SK-MEL-5 (cell line): ENCODE results near the gene CELSR1. TPM values are rescaled to one million over a fixed set of nuclear protein-coding genes. Genes with fewer than 3 reads are reported as not detected.
A peak's percentile ranks its signal among the peaks of the same experiment; 100 is the strongest.

Experiments
- DNase-seq: peaks from one replicate; pipeline ENCODE4 v3.0.0-alpha.2; 2016; ENCODE audit warnings: low read depth, low spot score
- in situ Hi-C: cut with HindIII; loops from 2 replicates; pipeline ENCODE4 v1.10.0; 2016; ENCODE audit warnings: low sequenced_read_pairs, high pct_unique_total_duplicates, low pct_unique_long_range_greater_than_20kb
- total RNA-seq: library from RNA; depleted of rRNA; stranded (reverse); fragments of >200 nt; shearing (Covaris generic); gene quantifications from 2 replicates; pipeline ENCODE4 v1.2.3, GENCODE V29; 2014

The CELSR1 gene
- total RNA-seq, 1 experiment from 2014 or later, result 12.5 TPM

GRCh38 chr22:46376908-46377524, 160.4 kb downstream of the CELSR1 start:
- DNase-seq, result no peak
- in situ Hi-C loops, result no loop called here

GRCh38 chr22:46376111-46376510, 161.3 kb downstream of the CELSR1 start:
- no peak for DNase-seq
- in situ Hi-C loops, result no loop called here

- in situ Hi-C loops, result no loop called here
- no peak for DNase-seq
These were observed 162.6 kb downstream of the CELSR1 start for GRCh38 chr22:46374663-46375474.

GRCh38 chr22:46373921-46374662, 163.3 kb downstream of the CELSR1 start:
- DNase-seq, result no peak
- in situ Hi-C loops, result no loop called here

- in situ Hi-C loops, result no loop called here
- DNase-seq, result no peak
These were observed 164.3 kb downstream of the CELSR1 start for GRCh38 chr22:46373159-46373558.

- no peak for DNase-seq
- in situ Hi-C loops, result no loop called here
These were observed 164.7 kb downstream of the CELSR1 start for GRCh38 chr22:46372686-46373085.

- in situ Hi-C loops, result no loop called here
- DNase-seq, result no peak
These were observed 165.7 kb downstream of the CELSR1 start for GRCh38 chr22:46371623-46372226.

- in situ Hi-C loops, result no loop called here
- DNase-seq, result no peak
These were observed 166.7 kb downstream of the CELSR1 start for GRCh38 chr22:46370584-46371291.

- DNase-seq, result no peak
- in situ Hi-C loops, result no loop called here
These were observed 167.5 kb downstream of the CELSR1 start for GRCh38 chr22:46369716-46370583.

- in situ Hi-C loops, result no loop called here
- DNase-seq, result no peak
These were observed 168.3 kb downstream of the CELSR1 start for GRCh38 chr22:46368871-46369715.

GRCh38 chr22:46368422-46368821, 169.0 kb downstream of the CELSR1 start:
- no peak for DNase-seq
- in situ Hi-C loops, result no loop called here

- in situ Hi-C loops, result no loop called here
- peak; percentile 76 for DNase-seq
These were observed 169.7 kb downstream of the CELSR1 start for GRCh38 chr22:46367707-46368191.

- in situ Hi-C loops, result no loop called here
These were observed 170.4 kb downstream of the CELSR1 start for GRCh38 chr22:46366801-46367706.

GRCh38 chr22:46366327-46366731, 171.1 kb downstream of the CELSR1 start:
- in situ Hi-C loops, result no loop called here
- DNase-seq, result no peak

More at GRCh38 chr22:46366801-46367706, 170.4 kb downstream of the CELSR1 start:
- no peak for DNase-seq

GRCh38 chr22:46365166-46365624, 172.2 kb downstream of the CELSR1 start:
- in situ Hi-C loops, result no loop called here
- DNase-seq, result no peak
